GM10248 (cell line): Measurements from ENCODE around the gene C11orf21.

ENCODE experiments used
- CTCF ChIA-PET: fragments of 300-600 bp; sonication (Branson Sonifier 250); formaldehyde crosslinking; extraction: SDS; loops from one replicate; lab custom pipeline; 2021; ENCODE audit warnings: antibody characterized with exemption; lab: Yijun Ruan, JAX
- POLR2A ChIA-PET: fragments of 350-650 bp; sonication (Branson Sonifier 250); formaldehyde crosslinking; extraction: SDS; loops from one replicate; lab custom pipeline; 2020; ENCODE audit warnings: antibody characterized with exemption; lab: Yijun Ruan, JAX
- DNase-seq: peaks from one replicate; pipeline ENCODE4 v3.0.0; 2012; ENCODE audit errors: extremely low spot score
- CTCF ChIP-seq: IDR thresholded peaks from 2 replicates; pipeline ENCODE4 v1.5.1; 2012; ENCODE audit warnings: mild to moderate bottlenecking, low read depth; ENCODE audit errors: extremely low read depth, missing control alignments, control extremely low read depth

Gene C11orf21

GRCh38 chr11:2248762-2249161 lies 53.0 kb downstream of the C11orf21 start:
- no peak for DNase-seq
- TF ChIP-seq CTCF: no peak
- ChIA-PET CTCF (no interaction called here), POLR2A (no interaction called here)

- CTCF ChIA-PET: no interaction called here
- TF ChIP-seq CTCF: no peak
- DNase-seq: no peak
- POLR2A ChIA-PET: no interaction called here
Measured at GRCh38 chr11:2248242-2248641, 53.5 kb downstream of the C11orf21 start.

GRCh38 chr11:2247496-2247895 lies 54.2 kb downstream of the C11orf21 start:
- CTCF ChIA-PET: no interaction called here
- TF ChIP-seq CTCF: no peak
- POLR2A ChIA-PET: no interaction called here
- DNase-seq: no peak
